HL-60 (cell line): ENCODE data around the gene TRNP1.

Source experiments
- DNase-seq, 2 experiments: peaks; one replicate each; pipeline ENCODE4 v3.0.0-alpha.2; 2010 to 2020; ENCODE audit warnings: low read depth in 1 of 2, low spot score in 1 of 2
- H3K27ac ChIP-seq: fragments of 250-450 bp; sonication (Bioruptor Pico); replicated peaks from 2 replicates; pipeline ENCODE4 v1.5.1; 2020; ENCODE audit warnings: mild to moderate bottlenecking, moderate library complexity
- H3K27me3 ChIP-seq: fragments of 250-450 bp; sonication (Bioruptor Pico); 2 replicates; pipeline ENCODE4 v1.5.1; 2021; ENCODE audit warnings: mild to moderate bottlenecking, moderate library complexity; ENCODE audit not compliant: insufficient read depth, poor library complexity, severe bottlenecking
- H3K4me3 ChIP-seq: replicated peaks from 2 replicates; pipeline ENCODE4 v1.5.1; 2011; ENCODE audit warnings: mild to moderate bottlenecking, control low read depth, low read length; ENCODE audit not compliant: insufficient read depth
- GABPA ChIP-seq: IDR thresholded peaks from 2 replicates; pipeline ENCODE4 v1.6.1; 2012; ENCODE audit warnings: low read depth
- POLR2AphosphoS5 ChIP-seq: IDR thresholded peaks from 2 replicates; pipeline ENCODE4 v1.6.1; 2012; ENCODE audit warnings: low read depth
- SPI1 ChIP-seq: IDR thresholded peaks from 2 replicates; pipeline ENCODE4 v1.6.1; 2012; ENCODE audit warnings: low read depth, mild to moderate bottlenecking, borderline replicate concordance
- TF ChIP-seq, protein P1 (sequence below): IDR thresholded peaks from one replicate; pipeline ENCODE4 v1.5.1; 2011; ENCODE audit warnings: low read length, control low read depth, inconsistent platforms; ENCODE audit not compliant: insufficient read depth
- TF ChIP-seq, protein P2 (sequence below): IDR thresholded peaks from 2 replicates; pipeline ENCODE4 v1.6.1; 2012; ENCODE audit warnings: low read depth; ENCODE audit not compliant: insufficient replicate concordance

Gene TRNP1

DNA sequence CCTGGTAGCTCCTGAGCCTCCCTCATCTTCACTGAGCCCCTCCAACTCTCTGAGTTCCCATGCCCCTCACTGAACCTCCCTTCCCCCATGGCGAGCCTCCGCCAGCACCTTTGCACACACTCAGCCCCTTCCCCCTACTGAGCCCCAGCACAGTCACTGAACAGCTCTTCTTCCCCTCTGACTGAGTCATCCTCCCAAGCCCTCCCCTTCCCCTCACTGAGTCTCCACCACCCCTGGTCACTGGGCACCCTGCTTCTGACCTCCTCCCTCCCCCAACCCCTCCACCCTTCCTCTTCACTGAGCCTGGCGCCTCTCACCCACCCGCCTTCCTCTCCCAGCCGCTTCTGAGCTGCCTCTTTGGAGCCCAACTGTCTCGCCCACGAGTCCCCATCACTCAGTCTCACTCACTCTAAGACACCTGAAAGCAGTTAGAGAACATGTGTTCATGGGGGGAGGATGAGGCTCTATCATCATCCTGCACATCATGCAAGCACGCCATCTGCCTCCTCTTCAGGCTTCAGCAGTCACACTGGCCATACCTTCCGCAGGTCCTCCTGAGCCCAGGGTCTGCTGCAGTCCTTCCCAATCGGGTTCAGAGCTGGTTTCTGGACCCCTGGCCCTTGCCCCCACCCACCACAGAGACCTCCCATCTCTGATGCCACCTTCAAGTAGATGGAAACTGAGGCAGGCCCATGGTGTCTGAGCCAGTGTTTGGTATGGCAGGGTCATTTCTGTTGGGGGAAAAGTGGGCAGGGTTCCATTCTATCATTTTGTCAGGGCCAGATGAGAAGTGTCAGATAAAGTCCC is 2.0 kb upstream of the TRNP1 start:
- peaks cover 36% of the 10 kb centered on the region for H3K27me3 ChIP-seq
- TF ChIP-seq, protein P1, sequence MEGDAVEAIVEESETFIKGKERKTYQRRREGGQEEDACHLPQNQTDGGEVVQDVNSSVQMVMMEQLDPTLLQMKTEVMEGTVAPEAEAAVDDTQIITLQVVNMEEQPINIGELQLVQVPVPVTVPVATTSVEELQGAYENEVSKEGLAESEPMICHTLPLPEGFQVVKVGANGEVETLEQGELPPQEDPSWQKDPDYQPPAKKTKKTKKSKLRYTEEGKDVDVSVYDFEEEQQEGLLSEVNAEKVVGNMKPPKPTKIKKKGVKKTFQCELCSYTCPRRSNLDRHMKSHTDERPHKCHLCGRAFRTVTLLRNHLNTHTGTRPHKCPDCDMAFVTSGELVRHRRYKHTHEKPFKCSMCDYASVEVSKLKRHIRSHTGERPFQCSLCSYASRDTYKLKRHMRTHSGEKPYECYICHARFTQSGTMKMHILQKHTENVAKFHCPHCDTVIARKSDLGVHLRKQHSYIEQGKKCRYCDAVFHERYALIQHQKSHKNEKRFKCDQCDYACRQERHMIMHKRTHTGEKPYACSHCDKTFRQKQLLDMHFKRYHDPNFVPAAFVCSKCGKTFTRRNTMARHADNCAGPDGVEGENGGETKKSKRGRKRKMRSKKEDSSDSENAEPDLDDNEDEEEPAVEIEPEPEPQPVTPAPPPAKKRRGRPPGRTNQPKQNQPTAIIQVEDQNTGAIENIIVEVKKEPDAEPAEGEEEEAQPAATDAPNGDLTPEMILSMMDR: no peak
- no peak for TF ChIP-seq POLR2AphosphoS5
- TF ChIP-seq GABPA: no peak
- TF ChIP-seq SPI1: no peak
- TF ChIP-seq, protein P2, sequence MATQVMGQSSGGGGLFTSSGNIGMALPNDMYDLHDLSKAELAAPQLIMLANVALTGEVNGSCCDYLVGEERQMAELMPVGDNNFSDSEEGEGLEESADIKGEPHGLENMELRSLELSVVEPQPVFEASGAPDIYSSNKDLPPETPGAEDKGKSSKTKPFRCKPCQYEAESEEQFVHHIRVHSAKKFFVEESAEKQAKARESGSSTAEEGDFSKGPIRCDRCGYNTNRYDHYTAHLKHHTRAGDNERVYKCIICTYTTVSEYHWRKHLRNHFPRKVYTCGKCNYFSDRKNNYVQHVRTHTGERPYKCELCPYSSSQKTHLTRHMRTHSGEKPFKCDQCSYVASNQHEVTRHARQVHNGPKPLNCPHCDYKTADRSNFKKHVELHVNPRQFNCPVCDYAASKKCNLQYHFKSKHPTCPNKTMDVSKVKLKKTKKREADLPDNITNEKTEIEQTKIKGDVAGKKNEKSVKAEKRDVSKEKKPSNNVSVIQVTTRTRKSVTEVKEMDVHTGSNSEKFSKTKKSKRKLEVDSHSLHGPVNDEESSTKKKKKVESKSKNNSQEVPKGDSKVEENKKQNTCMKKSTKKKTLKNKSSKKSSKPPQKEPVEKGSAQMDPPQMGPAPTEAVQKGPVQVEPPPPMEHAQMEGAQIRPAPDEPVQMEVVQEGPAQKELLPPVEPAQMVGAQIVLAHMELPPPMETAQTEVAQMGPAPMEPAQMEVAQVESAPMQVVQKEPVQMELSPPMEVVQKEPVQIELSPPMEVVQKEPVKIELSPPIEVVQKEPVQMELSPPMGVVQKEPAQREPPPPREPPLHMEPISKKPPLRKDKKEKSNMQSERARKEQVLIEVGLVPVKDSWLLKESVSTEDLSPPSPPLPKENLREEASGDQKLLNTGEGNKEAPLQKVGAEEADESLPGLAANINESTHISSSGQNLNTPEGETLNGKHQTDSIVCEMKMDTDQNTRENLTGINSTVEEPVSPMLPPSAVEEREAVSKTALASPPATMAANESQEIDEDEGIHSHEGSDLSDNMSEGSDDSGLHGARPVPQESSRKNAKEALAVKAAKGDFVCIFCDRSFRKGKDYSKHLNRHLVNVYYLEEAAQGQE: no peak
- no peak overlapping the region for H3K27ac ChIP-seq
- no peak overlapping the region for H3K4me3 ChIP-seq
- peak in 1 of 2 experiments; percentile 61 for DNase-seq

DNA sequence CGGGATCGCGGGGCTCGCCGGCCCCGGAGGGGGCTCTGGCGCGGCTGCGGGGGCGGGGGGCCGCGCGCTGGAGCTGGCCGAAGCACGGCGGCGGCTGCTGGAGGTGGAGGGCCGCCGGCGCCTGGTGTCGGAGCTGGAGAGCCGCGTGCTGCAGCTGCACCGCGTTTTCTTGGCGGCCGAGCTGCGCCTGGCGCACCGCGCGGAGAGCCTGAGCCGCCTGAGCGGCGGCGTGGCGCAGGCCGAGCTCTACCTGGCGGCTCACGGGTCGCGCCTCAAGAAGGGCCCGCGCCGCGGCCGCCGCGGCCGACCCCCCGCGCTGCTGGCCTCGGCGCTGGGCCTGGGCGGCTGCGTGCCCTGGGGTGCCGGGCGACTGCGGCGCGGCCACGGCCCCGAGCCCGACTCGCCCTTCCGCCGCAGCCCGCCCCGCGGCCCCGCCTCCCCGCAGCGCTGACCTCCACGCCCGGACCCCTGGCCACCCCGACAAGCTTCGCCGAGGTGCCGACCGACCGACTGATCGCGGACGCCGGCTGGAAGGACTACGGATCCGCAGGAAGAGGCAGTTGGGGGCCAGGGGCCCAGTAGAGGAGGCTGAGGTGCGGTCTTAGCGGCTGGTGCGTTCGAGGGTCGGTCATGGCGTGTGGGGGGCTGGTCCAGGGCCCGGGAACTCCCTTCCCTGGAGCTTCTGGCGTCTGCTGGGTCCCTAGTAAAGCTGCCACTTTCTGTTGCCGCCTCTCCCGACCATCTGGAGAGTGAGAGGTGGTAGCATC is 711 bp downstream of the TRNP1 start:
- DNase-seq: no peak
- H3K27ac ChIP-seq: no peak overlapping the region

DNA sequence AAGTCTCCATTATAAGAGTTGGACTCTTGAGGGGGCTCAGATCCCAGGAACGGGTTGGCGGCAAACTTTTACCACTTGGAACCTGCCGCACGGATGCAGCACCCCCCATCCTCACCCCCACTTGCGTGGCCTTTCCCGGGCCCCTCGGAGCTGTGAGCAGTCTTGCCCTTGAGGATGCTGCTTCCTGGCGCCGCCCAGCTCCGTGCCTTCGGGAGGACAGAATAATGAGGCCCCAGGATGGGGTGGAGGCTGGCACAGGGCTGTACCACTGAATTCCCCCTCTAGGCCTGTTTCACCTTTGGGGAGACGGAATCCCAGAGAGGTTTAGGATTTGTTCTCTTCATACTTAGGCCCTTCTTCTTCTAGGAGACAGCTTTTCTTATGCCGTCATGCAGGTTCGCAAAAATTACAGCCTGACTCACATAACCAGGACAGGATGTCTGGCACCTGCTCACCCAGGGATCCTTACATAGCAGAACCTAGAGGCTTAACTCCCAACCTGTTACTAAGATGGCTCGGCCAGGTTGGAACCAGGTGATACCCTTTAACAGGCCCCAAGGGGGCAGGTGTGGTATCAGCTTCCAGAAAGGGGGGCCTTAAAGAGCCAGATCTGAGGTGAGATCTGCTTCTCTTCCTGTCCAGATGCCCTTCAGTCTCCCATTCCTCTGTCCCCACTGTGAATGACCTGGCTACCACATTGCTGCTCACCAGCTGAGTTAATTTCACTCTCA is 1.5 kb downstream of the TRNP1 start:
- Histone ChIP-seq H3K27ac (no peak overlapping the region), H3K27me3 (peaks cover 33% of the 10 kb centered on the region), H3K4me3 (peak overlapping the region; percentile 16)
- DNase-seq: no peak
- TF ChIP-seq, protein P2: no peak
- TF ChIP-seq GABPA (no peak), POLR2AphosphoS5 (no peak), SPI1 (no peak)
- TF ChIP-seq, protein P1: no peak

More for the DNA sequence above, 711 bp downstream of the TRNP1 start:
- peak overlapping the region; percentile 54 for H3K4me3 ChIP-seq
- H3K27me3 ChIP-seq: peaks cover 34% of the 10 kb centered on the region
- no peak for TF ChIP-seq GABPA

DNA sequence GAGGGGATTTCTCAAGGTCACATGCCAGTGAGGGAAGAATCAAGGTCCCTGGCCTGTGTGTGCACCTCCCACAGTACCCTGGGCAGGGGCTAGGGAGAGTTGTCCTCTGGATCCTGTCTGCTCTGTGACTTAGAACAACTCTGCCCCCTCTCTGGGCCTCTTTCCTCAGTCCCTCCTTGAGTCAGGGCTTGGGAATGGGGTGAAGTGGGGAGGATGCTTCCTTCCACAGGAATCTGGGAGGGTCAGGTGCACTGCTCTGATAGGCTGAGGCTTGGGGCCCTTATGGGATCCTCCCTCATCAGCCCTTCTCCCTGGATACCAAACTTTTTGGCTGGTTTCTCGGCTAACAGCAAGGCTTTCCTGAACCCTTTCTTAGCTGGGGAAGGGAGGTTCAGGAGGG is 2.5 kb downstream of the TRNP1 start:
- Histone ChIP-seq H3K27me3 (peaks cover 26% of the 10 kb centered on the region), H3K27ac (no peak overlapping the region), H3K4me3 (no peak overlapping the region)
- TF ChIP-seq, protein P2: no peak
- no peak for TF ChIP-seq GABPA
- TF ChIP-seq SPI1: no peak
- DNase-seq: no peak
